ENCODE results near the gene CTNNA3.
"Not testable (repeated sequence)": the region's sequence is repeated elsewhere in the genome, so short reads cannot be mapped to it uniquely, and the experiment has no call there.

The CTNNA3 gene

GRCh38 chr10:66366163-66366562, 1329.8 kb downstream of the CTNNA3 start:
- Histone ChIP-seq H3K4me1 (ENCODE audit: control insufficient read depth, insufficient read depth, low read length) (no peaks in the 10 kb centered on the region), H3K9me3 (ENCODE audit: control insufficient read depth, insufficient read depth, low read depth, low read length) (no peaks in the 10 kb centered on the region), H3K36me3 (ENCODE audit: control insufficient read depth in 2 of 2, insufficient read depth in 1 of 2, low read length in 2 of 2) (no peaks in the 10 kb centered on the region), H3K4me3 (ENCODE audit: low read depth, low read length) (no peak overlapping the region), H3K27ac (ENCODE audit: extremely low read depth, low read depth, low read length) (no peak overlapping the region)
- CTCF ChIA-PET, result no interaction called here
- POLR2A ChIA-PET, result no interaction called here
- TF ChIP-seq ZBTB7A (tag by site-specific recombination; IDR thresholded peaks at IDR 0.05; ENCODE audit: low read depth) (no peak), ZNF473 (tag by site-specific recombination; IDR thresholded peaks at IDR 0.05) (no peak), ZNF239 (tag by site-specific recombination; IDR thresholded peaks at IDR 0.05) (no peak), ZNF24 (tag by site-specific recombination; IDR thresholded peaks at IDR 0.05) (no peak), ZNF792 (tag by site-specific recombination; IDR thresholded peaks at IDR 0.05) (no peak), ZNF510 (tag by site-specific recombination; IDR thresholded peaks at IDR 0.05; ENCODE audit: insufficient replicate concordance) (no peak), ZNF571 (tag by site-specific recombination; IDR thresholded peaks at IDR 0.05) (no peak), ZNF211 (tag by site-specific recombination; IDR thresholded peaks at IDR 0.05; ENCODE audit: low read depth) (no peak)

- POLR2A ChIA-PET, result no interaction called here
- no peak for TF ChIP-seq ZNF843 (tag by site-specific recombination; IDR thresholded peaks at IDR 0.05)
- no peak for TF ChIP-seq BCL11A (tag by site-specific recombination; IDR thresholded peaks at IDR 0.05; ENCODE audit: low read depth)
- TF ChIP-seq ZNF513 (tag by site-specific recombination; IDR thresholded peaks at IDR 0.05), result no peak
- TF ChIP-seq ZNF544 (tag by site-specific recombination; IDR thresholded peaks at IDR 0.05), result no peak
- Histone ChIP-seq H3K4me3 (ENCODE audit: low read depth, low read length) (no peak overlapping the region), H3K4me1 (ENCODE audit: control insufficient read depth, insufficient read depth, low read length) (no peaks in the 10 kb centered on the region), H3K9me3 (ENCODE audit: control insufficient read depth, insufficient read depth, low read depth, low read length) (no peaks in the 10 kb centered on the region), H3K36me3 (ENCODE audit: control insufficient read depth in 2 of 2, insufficient read depth in 1 of 2, low read length in 2 of 2) (no peaks in the 10 kb centered on the region), H3K27ac (ENCODE audit: extremely low read depth, low read depth, low read length) (no peak overlapping the region)
- CTCF ChIA-PET, result no interaction called here
Measured at GRCh38 chr10:66365686-66366085, 1330.3 kb downstream of the CTNNA3 start.

- POLR2A ChIA-PET, result no interaction called here
- TF ChIP-seq TSHZ1 (tag by site-specific recombination; IDR thresholded peaks at IDR 0.05; ENCODE audit: borderline replicate concordance) (no peak), OSR2 (tag by site-specific recombination; IDR thresholded peaks at IDR 0.05) (no peak), ZNF146 (tag by site-specific recombination; IDR thresholded peaks at IDR 0.05) (no peak), ZBTB21 (tag by site-specific recombination; IDR thresholded peaks at IDR 0.05) (no peak), ZNF707 (tag by site-specific recombination; IDR thresholded peaks at IDR 0.05) (no peak), ZNF266 (tag by site-specific recombination; IDR thresholded peaks at IDR 0.05; ENCODE audit: low read depth) (no peak), ZNF560 (tag by site-specific recombination; IDR thresholded peaks at IDR 0.05; ENCODE audit: borderline replicate concordance) (no peak), ZNF175 (tag by site-specific recombination; IDR thresholded peaks at IDR 0.05) (no peak), ZNF211 (tag by site-specific recombination; IDR thresholded peaks at IDR 0.05; ENCODE audit: low read depth) (no peak)
Measured at GRCh38 chr10:66362522-66362921, 1333.5 kb downstream of the CTNNA3 start.

GRCh38 chr10:66353822-66354221, 1342.2 kb downstream of the CTNNA3 start:
- CTCF ChIA-PET; H3K27ac ChIP-seq (ENCODE audit: extremely low read depth, low read depth, low read length); H3K9me3 ChIP-seq (ENCODE audit: control insufficient read depth, insufficient read depth, low read depth, low read length); H3K4me1 ChIP-seq (ENCODE audit: control insufficient read depth, insufficient read depth, low read length); H3K36me3 ChIP-seq (ENCODE audit: control insufficient read depth in 2 of 2, insufficient read depth in 1 of 2, low read length in 2 of 2); POLR2A ChIA-PET; H3K4me3 ChIP-seq (ENCODE audit: low read depth, low read length): not testable (repeated sequence)

More at GRCh38 chr10:66362522-66362921, 1333.5 kb downstream of the CTNNA3 start:
- H3K36me3 ChIP-seq (ENCODE audit: control insufficient read depth in 2 of 2, insufficient read depth in 1 of 2, low read length in 2 of 2), result no peaks in the 10 kb centered on the region
- no peak overlapping the region for H3K4me3 ChIP-seq (ENCODE audit: low read depth, low read length)
- no peak overlapping the region for H3K27ac ChIP-seq (ENCODE audit: extremely low read depth, low read depth, low read length)
- H3K4me1 ChIP-seq (ENCODE audit: control insufficient read depth, insufficient read depth, low read length), result no peaks in the 10 kb centered on the region
- H3K9me3 ChIP-seq (ENCODE audit: control insufficient read depth, insufficient read depth, low read depth, low read length), result no peaks in the 10 kb centered on the region
- CTCF ChIA-PET, result no interaction called here
